Mesenteric fat pad (tissue), 1 donor: ENCODE results near the gene SH3BP5L. TPM values are rescaled to one million over a fixed set of nuclear protein-coding genes. Genes with fewer than 3 reads are reported as not detected.

ENCODE experiments used
- DNase-seq: peaks from one replicate; pipeline ENCODE4 v3.0.0-alpha.2; 2020; ENCODE audit warnings: low spot score
- long read RNA-seq: library from polyadenylated mRNA; unstranded; transcript quantifications from one replicate; pipeline ENCODE4 v2.0.0, GENCODE V29; 2020
- total RNA-seq: library from RNA; stranded (reverse); fragmentation: NEBNext Ultra II Directional; extraction: Animal tissue kit (Norgen Biotek cat#: 25700); gene quantifications from one replicate; pipeline ENCODE4 v1.2.1, GENCODE V29; 2021
- donor health status: DM: yes; HTN: yes; CAD: no.

The SH3BP5L gene
- total RNA-seq: 15.9 TPM
- long read RNA-seq, partial matches to known transcripts: 0 of 2 reads
- long read RNA-seq, other reads (novel, unspliced or antisense): 2 of 2 reads

GRCh38 chr1:248825909-248826760 is at the start of gene SH3BP5L:
TSS of gene SH3BP5L (minus strand) at chr1:248825915. CDS start at chr1:248824935, 980 bp downstream.
- peak; percentile 96 for DNase-seq

GRCh38 chr1:248873993-248874533 is 48.3 kb upstream of the SH3BP5L start:
- no peak for DNase-seq

GRCh38 chr1:248873409-248873992 is 47.8 kb upstream of the SH3BP5L start:
- DNase-seq: peak; percentile 98

- DNase-seq: no peak
Measured at GRCh38 chr1:248872752-248873408, 47.2 kb upstream of the SH3BP5L start.

GRCh38 chr1:248871837-248872401 is 46.2 kb upstream of the SH3BP5L start:
- DNase-seq: no peak

- DNase-seq: no peak
Measured at GRCh38 chr1:248862998-248863881, 37.5 kb upstream of the SH3BP5L start.

GRCh38 chr1:248862695-248862997 is 36.9 kb upstream of the SH3BP5L start:
- DNase-seq: no peak

GRCh38 chr1:248861616-248862015 is 35.9 kb upstream of the SH3BP5L start:
- no peak for DNase-seq

GRCh38 chr1:248860007-248860406 is 34.3 kb upstream of the SH3BP5L start:
- no peak for DNase-seq

GRCh38 chr1:248858891-248859889 is 33.5 kb upstream of the SH3BP5L start, which contains the start of gene ZNF692:
TSS of gene ZNF692 (minus strand) at chr1:248859085. CDS start at chr1:248858309, 776 bp downstream.
- peak; percentile 99 for DNase-seq

GRCh38 chr1:248858096-248858890 is 32.6 kb upstream of the SH3BP5L start:
- DNase-seq: no peak

GRCh38 chr1:248857749-248858095 is 32.0 kb upstream of the SH3BP5L start:
- DNase-seq: no peak

- DNase-seq: no peak
Measured at GRCh38 chr1:248857201-248857600, 31.5 kb upstream of the SH3BP5L start.

- DNase-seq: no peak
Measured at GRCh38 chr1:248856176-248856575, 30.5 kb upstream of the SH3BP5L start.

- DNase-seq: no peak
Measured at GRCh38 chr1:248855580-248855979, 29.9 kb upstream of the SH3BP5L start.

- DNase-seq: no peak
Measured at GRCh38 chr1:248853663-248854375, 28.1 kb upstream of the SH3BP5L start.

GRCh38 chr1:248852481-248853405 is 27.0 kb upstream of the SH3BP5L start:
- peak; percentile 80 for DNase-seq
